ENCODE measurements around the gene TRPM4.

TRPM4 gene

DNA sequence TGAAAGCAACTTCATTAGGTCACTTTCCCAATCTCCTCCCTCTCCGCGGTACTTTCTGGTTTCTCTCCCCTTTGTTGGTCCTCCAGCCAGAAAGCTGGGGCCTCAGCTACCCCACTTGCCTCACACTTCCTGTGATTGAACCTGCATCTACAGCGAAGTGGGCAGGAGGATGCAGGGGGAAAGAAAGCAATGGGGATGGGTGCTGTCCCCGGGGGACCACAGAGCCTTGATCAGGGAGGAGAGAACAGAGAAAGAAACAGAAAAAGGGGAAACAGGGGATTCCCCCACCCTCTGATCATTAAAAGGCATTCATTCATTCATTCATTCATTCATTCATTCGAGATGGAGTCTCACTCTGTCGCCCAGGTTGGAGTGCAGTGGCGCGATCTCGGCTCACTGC, 74.2 kb downstream of the TRPM4 start:
- TF ChIP-seq, protein P1, sequence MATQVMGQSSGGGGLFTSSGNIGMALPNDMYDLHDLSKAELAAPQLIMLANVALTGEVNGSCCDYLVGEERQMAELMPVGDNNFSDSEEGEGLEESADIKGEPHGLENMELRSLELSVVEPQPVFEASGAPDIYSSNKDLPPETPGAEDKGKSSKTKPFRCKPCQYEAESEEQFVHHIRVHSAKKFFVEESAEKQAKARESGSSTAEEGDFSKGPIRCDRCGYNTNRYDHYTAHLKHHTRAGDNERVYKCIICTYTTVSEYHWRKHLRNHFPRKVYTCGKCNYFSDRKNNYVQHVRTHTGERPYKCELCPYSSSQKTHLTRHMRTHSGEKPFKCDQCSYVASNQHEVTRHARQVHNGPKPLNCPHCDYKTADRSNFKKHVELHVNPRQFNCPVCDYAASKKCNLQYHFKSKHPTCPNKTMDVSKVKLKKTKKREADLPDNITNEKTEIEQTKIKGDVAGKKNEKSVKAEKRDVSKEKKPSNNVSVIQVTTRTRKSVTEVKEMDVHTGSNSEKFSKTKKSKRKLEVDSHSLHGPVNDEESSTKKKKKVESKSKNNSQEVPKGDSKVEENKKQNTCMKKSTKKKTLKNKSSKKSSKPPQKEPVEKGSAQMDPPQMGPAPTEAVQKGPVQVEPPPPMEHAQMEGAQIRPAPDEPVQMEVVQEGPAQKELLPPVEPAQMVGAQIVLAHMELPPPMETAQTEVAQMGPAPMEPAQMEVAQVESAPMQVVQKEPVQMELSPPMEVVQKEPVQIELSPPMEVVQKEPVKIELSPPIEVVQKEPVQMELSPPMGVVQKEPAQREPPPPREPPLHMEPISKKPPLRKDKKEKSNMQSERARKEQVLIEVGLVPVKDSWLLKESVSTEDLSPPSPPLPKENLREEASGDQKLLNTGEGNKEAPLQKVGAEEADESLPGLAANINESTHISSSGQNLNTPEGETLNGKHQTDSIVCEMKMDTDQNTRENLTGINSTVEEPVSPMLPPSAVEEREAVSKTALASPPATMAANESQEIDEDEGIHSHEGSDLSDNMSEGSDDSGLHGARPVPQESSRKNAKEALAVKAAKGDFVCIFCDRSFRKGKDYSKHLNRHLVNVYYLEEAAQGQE (IDR thresholded peaks at IDR 0.05; ENCODE audit: insufficient read depth in 1 of 2, low read depth in 2 of 2, low read length in 2 of 2), result no peak
- TF ChIP-seq POLR2AphosphoS5 (IDR thresholded peaks at IDR 0.05; ENCODE audit: low read depth, low read length), result no peak
- no peak for TF ChIP-seq SIN3A (IDR thresholded peaks at IDR 0.05; ENCODE audit: borderline replicate concordance, insufficient read depth, low read length)
- no peak for TF ChIP-seq TAF1 (IDR thresholded peaks at IDR 0.05; ENCODE audit: borderline replicate concordance, insufficient read depth, low read length)
- TF ChIP-seq FOXP2 (optimal IDR thresholded peaks at IDR 0.05; ENCODE audit: borderline replicate concordance, extremely low read depth, extremely low read length, insufficient read depth), result no peak

DNA sequence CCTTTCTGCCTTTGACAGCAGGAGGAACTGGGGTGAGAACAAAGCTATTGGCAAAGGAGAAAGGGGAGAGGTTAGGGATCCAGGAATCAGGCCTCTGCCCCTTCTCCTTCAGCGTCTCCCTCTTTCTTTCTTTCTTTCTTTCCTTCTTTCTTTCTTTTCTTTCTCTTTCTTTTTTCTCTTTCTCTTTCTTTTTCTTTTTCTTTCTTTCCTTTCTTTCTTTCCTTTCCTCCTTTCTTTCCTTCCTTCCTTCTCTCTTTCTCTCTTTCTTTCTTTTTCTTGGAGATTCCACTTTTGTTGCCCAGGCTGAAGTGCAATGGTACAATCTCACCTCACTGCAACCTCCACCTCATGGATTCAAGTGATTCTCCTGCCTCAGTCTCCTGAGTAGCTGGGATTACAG, 75.6 kb downstream of the TRPM4 start:
- TF ChIP-seq TAF1 (IDR thresholded peaks at IDR 0.05; ENCODE audit: borderline replicate concordance, insufficient read depth, low read length) (no peak), POLR2AphosphoS5 (IDR thresholded peaks at IDR 0.05; ENCODE audit: low read depth, low read length) (no peak), FOXP2 (optimal IDR thresholded peaks at IDR 0.05; ENCODE audit: borderline replicate concordance, extremely low read depth, extremely low read length, insufficient read depth) (no peak), SIN3A (IDR thresholded peaks at IDR 0.05; ENCODE audit: borderline replicate concordance, insufficient read depth, low read length) (no peak)
- TF ChIP-seq, protein P1 (IDR thresholded peaks at IDR 0.05; ENCODE audit: insufficient read depth in 1 of 2, low read depth in 2 of 2, low read length in 2 of 2), result no peak

DNA sequence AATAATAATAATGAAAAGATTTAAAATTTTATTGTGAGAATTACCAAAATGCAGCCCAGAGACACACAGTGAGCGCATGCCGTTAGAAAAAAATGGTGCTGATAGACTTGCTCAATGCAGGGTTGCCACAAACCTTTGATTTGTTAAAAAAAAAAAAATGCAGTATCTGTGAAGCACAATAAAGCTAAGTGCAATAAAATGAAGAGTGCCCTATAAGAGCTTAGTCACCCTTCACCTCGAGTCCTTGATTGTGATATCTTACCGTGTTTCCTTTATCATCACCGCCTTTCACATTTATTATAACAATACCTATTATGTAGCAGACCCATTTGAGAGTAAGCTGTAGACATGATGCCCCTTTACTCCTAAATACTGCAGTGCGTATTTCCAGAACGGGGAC, 84.2 kb downstream of the TRPM4 start:
- TF ChIP-seq SIN3A (IDR thresholded peaks at IDR 0.05; ENCODE audit: borderline replicate concordance, insufficient read depth, low read length) (no peak), FOXP2 (optimal IDR thresholded peaks at IDR 0.05; ENCODE audit: borderline replicate concordance, extremely low read depth, extremely low read length, insufficient read depth) (no peak), POLR2AphosphoS5 (IDR thresholded peaks at IDR 0.05; ENCODE audit: low read depth, low read length) (no peak), TAF1 (IDR thresholded peaks at IDR 0.05; ENCODE audit: borderline replicate concordance, insufficient read depth, low read length) (no peak)
- TF ChIP-seq, protein P1 (IDR thresholded peaks at IDR 0.05; ENCODE audit: insufficient read depth in 1 of 2, low read depth in 2 of 2, low read length in 2 of 2), result no peak

DNA sequence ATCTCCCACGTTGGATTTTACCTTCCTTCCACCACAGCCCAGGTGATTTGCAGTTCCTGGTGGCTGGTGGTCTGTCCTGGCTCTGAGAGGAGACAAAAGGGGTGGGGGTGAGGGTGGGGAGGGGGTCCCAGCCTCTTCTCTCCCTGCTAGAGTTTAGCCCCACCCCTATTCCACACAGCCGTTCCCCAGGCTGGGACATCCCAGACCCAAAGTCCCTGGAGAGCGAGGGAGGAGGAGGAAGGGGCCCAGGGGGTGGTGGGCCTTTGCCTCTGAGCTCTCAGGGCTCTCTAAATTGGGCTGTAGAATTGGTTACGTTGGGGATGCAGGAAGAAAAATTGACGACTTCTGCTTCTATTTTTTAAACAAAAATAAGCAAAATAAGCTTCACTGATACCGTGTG, 85.5 kb downstream of the TRPM4 start:
- TF ChIP-seq SIN3A (IDR thresholded peaks at IDR 0.05; ENCODE audit: borderline replicate concordance, insufficient read depth, low read length), result no peak
- no peak for TF ChIP-seq TAF1 (IDR thresholded peaks at IDR 0.05; ENCODE audit: borderline replicate concordance, insufficient read depth, low read length)
- TF ChIP-seq, protein P1 (IDR thresholded peaks at IDR 0.05; ENCODE audit: insufficient read depth in 1 of 2, low read depth in 2 of 2, low read length in 2 of 2), result no peak
- no peak for TF ChIP-seq FOXP2 (optimal IDR thresholded peaks at IDR 0.05; ENCODE audit: borderline replicate concordance, extremely low read depth, extremely low read length, insufficient read depth)
- TF ChIP-seq POLR2AphosphoS5 (IDR thresholded peaks at IDR 0.05; ENCODE audit: low read depth, low read length), result no peak

DNA sequence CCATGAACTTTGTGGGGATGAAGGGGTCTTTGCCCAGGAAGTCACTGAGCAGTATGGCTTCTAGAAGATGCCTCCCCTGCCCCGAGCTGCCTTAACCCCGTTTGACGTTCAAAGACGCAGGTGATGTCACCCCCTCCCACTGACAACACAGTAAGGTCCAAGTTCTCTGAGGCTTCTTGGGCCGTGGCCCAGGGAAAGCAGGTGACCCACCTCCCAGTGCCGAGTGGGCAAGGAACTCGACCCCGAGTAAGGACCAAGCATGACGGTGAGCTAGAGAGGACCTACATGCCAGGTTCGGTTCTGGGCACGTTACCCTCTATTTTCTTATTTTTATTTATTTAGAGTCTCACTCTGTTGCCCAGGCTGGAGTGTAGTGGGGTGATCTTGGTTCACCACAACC, 86.1 kb downstream of the TRPM4 start:
- TF ChIP-seq TAF1 (IDR thresholded peaks at IDR 0.05; ENCODE audit: borderline replicate concordance, insufficient read depth, low read length) (no peak), SIN3A (IDR thresholded peaks at IDR 0.05; ENCODE audit: borderline replicate concordance, insufficient read depth, low read length) (no peak), FOXP2 (optimal IDR thresholded peaks at IDR 0.05; ENCODE audit: borderline replicate concordance, extremely low read depth, extremely low read length, insufficient read depth) (no peak), POLR2AphosphoS5 (IDR thresholded peaks at IDR 0.05; ENCODE audit: low read depth, low read length) (no peak)
- TF ChIP-seq, protein P1 (IDR thresholded peaks at IDR 0.05; ENCODE audit: insufficient read depth in 1 of 2, low read depth in 2 of 2, low read length in 2 of 2), result no peak
